PC-9 (cell line): ENCODE data around the gene ACBD6. TPM values are rescaled to one million over a fixed set of nuclear protein-coding genes. Genes with fewer than 3 reads are reported as not detected.
"Not testable (repeated sequence)": the region's sequence is repeated elsewhere in the genome, so short reads cannot be mapped to it uniquely, and the experiment has no call there.

Experiments
- BruUV-seq: library from RNA; stranded (reverse); fragments of 400-500 nt; replicated peaks from 2 replicates; lab custom pipeline; 2021; lab: Mats Ljungman, UMichigan
- CTCF ChIA-PET: fragments of 300-600 bp; sonication (Branson Sonifier 250); formaldehyde crosslinking; loops from one replicate; lab custom pipeline; 2022; ENCODE audit warnings: antibody characterized with exemption; lab: Charles Lee
- POLR2A ChIA-PET: fragments of 300-600 bp; sonication (Branson Sonifier 250); formaldehyde crosslinking; loops from one replicate; lab custom pipeline; 2022; ENCODE audit warnings: antibody characterized with exemption; ENCODE audit not compliant: unreplicated experiment; lab: Charles Lee
- DNase-seq, 2 experiments: peaks; one replicate each; pipeline versions ENCODE4 v3.0.0 to v3.0.0-alpha.2; 2015 to 2022; ENCODE audit warnings: mixed read lengths in 1 of 2
- H2AFZ ChIP-seq: fragments of 200-600 bp; sonication (generic); 2 replicates; pipeline ENCODE4 v1.8.1; 2017; ENCODE audit warnings: antibody characterized with exemption
- H3F3A ChIP-seq: fragments of 200-600 bp; sonication (generic); 2 replicates; pipeline ENCODE4 v1.8.1; 2017; ENCODE audit warnings: antibody characterized with exemption, mild to moderate bottlenecking, low read depth; ENCODE audit not compliant: insufficient read depth
- H3K27ac ChIP-seq: fragments of 200-600 bp; sonication (generic); 2 replicates; pipeline ENCODE4 v1.6.1; 2016; ENCODE audit warnings: mixed run types
- H3K27me3 ChIP-seq: fragments of 200-600 bp; sonication (generic); 2 replicates; pipeline ENCODE4 v1.6.1; 2016; ENCODE audit warnings: low read depth, mixed run types; ENCODE audit not compliant: insufficient read depth
- H3K36me3 ChIP-seq: fragments of 200-600 bp; sonication (generic); 2 replicates; pipeline ENCODE4 v1.6.1; 2016; ENCODE audit warnings: low read depth, mixed run types
- H3K4me1 ChIP-seq: fragments of 200-600 bp; sonication (generic); replicated peaks from 2 replicates; pipeline ENCODE4 v1.6.1; 2016; ENCODE audit warnings: mixed run types; ENCODE audit not compliant: insufficient read depth
- H3K4me2 ChIP-seq: fragments of 200-600 bp; sonication (generic); 2 replicates; pipeline ENCODE4 v1.6.1; 2017; ENCODE audit warnings: mixed run types
- H3K4me3 ChIP-seq: fragments of 200-600 bp; sonication (generic); 2 replicates; pipeline ENCODE4 v1.6.1; 2016; ENCODE audit warnings: mixed run types
- H3K79me2 ChIP-seq: fragments of 200-600 bp; sonication (generic); 2 replicates; pipeline ENCODE4 v1.6.1; 2017; ENCODE audit warnings: low read depth, mixed run types
- H3K9me2 ChIP-seq: fragments of 200-600 bp; sonication (generic); 2 replicates; pipeline ENCODE4 v1.8.1; 2017; ENCODE audit warnings: mild to moderate bottlenecking; ENCODE audit not compliant: insufficient read depth
- H3K9me3 ChIP-seq: fragments of 200-600 bp; sonication (generic); 2 replicates; pipeline ENCODE4 v1.8.1; 2016; ENCODE audit warnings: low read depth; ENCODE audit not compliant: insufficient read depth
- H4K20me1 ChIP-seq: fragments of 200-600 bp; sonication (generic); 2 replicates; pipeline ENCODE4 v1.8.1; 2017; ENCODE audit not compliant: insufficient read depth
- CTCF ChIP-seq: fragments of 200-600 bp; sonication (generic); conservative IDR thresholded peaks from 2 replicates; pipeline ENCODE4 v1.6.1; 2017; ENCODE audit warnings: mixed run types, antibody characterized with exemption, mild to moderate bottlenecking, moderate library complexity
- EZH2 ChIP-seq: fragments of 200-600 bp; sonication (generic); IDR thresholded peaks from 2 replicates; pipeline ENCODE4 v1.8.0; 2017; ENCODE audit warnings: antibody characterized with exemption, low read depth
- intact Hi-C: fragments of 100-400 bp; cut with micrococcal nuclease; formaldehyde crosslinking; loops from one replicate; pipeline ENCODE4 v1.10.0; 2022; ENCODE audit not compliant: unreplicated experiment
- total RNA-seq: library from RNA; stranded (reverse); gene quantifications from 2 replicates; pipeline ENCODE4 v1.2.3, GENCODE V29; 2021

ACBD6 gene
- total RNA-seq, 1 experiment from 2014 or later = 61.0 TPM

- no peaks in the 10 kb centered on the region for H3K4me1 ChIP-seq
- H3K4me3 ChIP-seq = no peak overlapping the region
- POLR2A ChIA-PET = no interaction called here
- H2AFZ ChIP-seq = no peak overlapping the region
- 0 out of 2 replicates have a peak, but pooled peaks cover 5% of the 10 kb centered on the region for H3K36me3 ChIP-seq
- TF ChIP-seq EZH2 (no peak), CTCF (peak; percentile 82)
- H3K27me3 ChIP-seq = no peaks in the 10 kb centered on the region
- H3K9me2 ChIP-seq = no peaks in the 10 kb centered on the region
- no peaks in the 10 kb centered on the region for H3K9me3 ChIP-seq
- no peak overlapping the region for H3K4me2 ChIP-seq
- no peaks in the 10 kb centered on the region; the same call in 1 of the 2 replicates for H3F3A ChIP-seq
- intact Hi-C loops = loop anchor here (1.0 to 10.0 kb wide), 3 partner anchors 164 to 711 kb away; no protein-coding TSS in a partner anchor
- DNase-seq = no peak
- H3K79me2 ChIP-seq = 0 out of 2 replicates have a peak, but pooled peaks cover 9% of the 10 kb centered on the region
- no TSS peak for BruUV-seq
- CTCF ChIA-PET = interaction anchor here (1.0 kb wide), 1 partner anchor 228 kb away, joined by 6 read pairs; no protein-coding TSS in a partner anchor
- H3K27ac ChIP-seq = no peak overlapping the region
- H4K20me1 ChIP-seq = peaks cover 16% of the 10 kb centered on the region
Measured at GRCh38 chr1:180415985-180416633, 86.3 kb downstream of the ACBD6 start.

- H3K9me3 ChIP-seq = no peaks in the 10 kb centered on the region
- no peak overlapping the region for H3K27ac ChIP-seq
- BruUV-seq = no TSS peak
- peaks cover 5% of the 10 kb centered on the region; the same call in 1 of the 2 replicates for H3K36me3 ChIP-seq
- no peaks in the 10 kb centered on the region for H3K27me3 ChIP-seq
- H3F3A ChIP-seq = no peaks in the 10 kb centered on the region; the same call in 1 of the 2 replicates
- intact Hi-C loops = loop anchor here (10.0 kb wide), 1 partner anchor 711 kb away; no protein-coding TSS in a partner anchor
- CTCF ChIA-PET = interaction anchor here (1.0 kb wide), 1 partner anchor 227 kb away, joined by 6 read pairs; no protein-coding TSS in a partner anchor
- 0 out of 2 replicates have a peak, but pooled peaks cover 9% of the 10 kb centered on the region for H3K79me2 ChIP-seq
- H3K4me1 ChIP-seq = no peaks in the 10 kb centered on the region
- POLR2A ChIA-PET = no interaction called here
- H3K4me3 ChIP-seq = no peak overlapping the region
- no peak overlapping the region for H2AFZ ChIP-seq
- peaks cover 16% of the 10 kb centered on the region for H4K20me1 ChIP-seq
- DNase-seq = no peak
- H3K9me2 ChIP-seq = no peaks in the 10 kb centered on the region
- no peak overlapping the region for H3K4me2 ChIP-seq
- TF ChIP-seq CTCF (no peak), EZH2 (no peak)
Measured at GRCh38 chr1:180415236-180415848, 87.0 kb downstream of the ACBD6 start.

GRCh38 chr1:180412583-180412982 lies 89.8 kb downstream of the ACBD6 start:
- Histone ChIP-seq H3K27me3 (no peaks in the 10 kb centered on the region), H3K4me1 (no peaks in the 10 kb centered on the region), H4K20me1 (peaks cover 16% of the 10 kb centered on the region), H3K4me2 (no peak overlapping the region), H3F3A (no peaks in the 10 kb centered on the region; the same call in 1 of the 2 replicates), H3K27ac (no peak overlapping the region), H3K9me3 (no peaks in the 10 kb centered on the region), H2AFZ (no peak overlapping the region), H3K79me2 (0 out of 2 replicates have a peak, but pooled peaks cover 9% of the 10 kb centered on the region), H3K36me3 (peaks cover 5% of the 10 kb centered on the region; the same call in 1 of the 2 replicates), H3K9me2 (no peaks in the 10 kb centered on the region), H3K4me3 (no peak overlapping the region)
- DNase-seq = no peak
- TF ChIP-seq EZH2 (no peak), CTCF (no peak)
- BruUV-seq = no TSS peak
- ChIA-PET CTCF (no interaction called here), POLR2A (no interaction called here)
- intact Hi-C loops = loop anchor here (10.0 kb wide), 1 partner anchor 708 kb away; no protein-coding TSS in a partner anchor

- ChIA-PET CTCF (interaction anchor here (0.6 kb wide), 1 partner anchor 656 kb away, joined by 5 read pairs; no protein-coding TSS in a partner anchor), POLR2A (interaction anchor here (0.6 kb wide), 1 partner anchor 890 kb away, joined by 6 read pairs; no protein-coding TSS in a partner anchor)
- H3K4me3 ChIP-seq, H3K4me2 ChIP-seq, H3K9me2 ChIP-seq, H3K79me2 ChIP-seq, BruUV-seq, H3K4me1 ChIP-seq, DNase-seq, H4K20me1 ChIP-seq, H3F3A ChIP-seq, H3K36me3 ChIP-seq, H3K9me3 ChIP-seq, H3K27ac ChIP-seq, H2AFZ ChIP-seq, H3K27me3 ChIP-seq, intact Hi-C loops: not testable (repeated sequence)
Measured at GRCh38 chr1:180408128-180408527, 94.2 kb downstream of the ACBD6 start.
